WTC11 (cell line): Measurements from ENCODE around the gene MIX23.

Source experiments
- ESRRA ChIP-seq: sonication (generic); formaldehyde crosslinking; IDR thresholded peaks from 2 replicates; pipeline ENCODE4 v1.8.1; 2022; ENCODE audit warnings: mild to moderate bottlenecking, missing genetic modification reagents, borderline replicate concordance
- JUN ChIP-seq: sonication (generic); formaldehyde crosslinking; IDR thresholded peaks from 2 replicates; pipeline ENCODE4 v1.8.0; 2023; ENCODE audit warnings: mild to moderate bottlenecking, missing genetic modification reagents
- NFYB ChIP-seq: sonication (generic); formaldehyde crosslinking; conservative IDR thresholded peaks from 2 replicates; pipeline ENCODE4 v1.8.0; 2022; ENCODE audit warnings: low read depth, missing genetic modification reagents
- TCF7 ChIP-seq: sonication (generic); formaldehyde crosslinking; IDR thresholded peaks from 2 replicates; pipeline ENCODE4 v1.8.0; 2022; ENCODE audit warnings: mild to moderate bottlenecking, low read depth, missing genetic modification reagents, moderate library complexity
- TF ChIP-seq, protein P1 (sequence below): sonication (generic); formaldehyde crosslinking; IDR thresholded peaks from 2 replicates; pipeline ENCODE4 v1.8.0; 2022; ENCODE audit warnings: mild to moderate bottlenecking, missing genetic modification reagents
- TF ChIP-seq, protein P2 (sequence below): fragments of 200-600 bp; IDR thresholded peaks from 2 replicates; pipeline ENCODE4 v1.8.0; 2022; ENCODE audit warnings: antibody characterized with exemption
- TF ChIP-seq, protein P3 (sequence below): sonication (generic); formaldehyde crosslinking; IDR thresholded peaks from 2 replicates; pipeline ENCODE4 v1.8.1; 2022; ENCODE audit warnings: low read depth, mild to moderate bottlenecking, moderate library complexity, missing genetic modification reagents, borderline replicate concordance
- TF ChIP-seq, protein P4 (sequence below): sonication (generic); formaldehyde crosslinking; IDR thresholded peaks from 2 replicates; pipeline ENCODE4 v1.8.1; 2023; ENCODE audit warnings: mild to moderate bottlenecking, missing genetic modification reagents, moderate library complexity
- TF ChIP-seq, protein P5 (sequence below): sonication (generic); formaldehyde crosslinking; IDR thresholded peaks from 2 replicates; pipeline ENCODE4 v1.8.0; 2022; ENCODE audit warnings: mild to moderate bottlenecking, missing genetic modification reagents
- TF ChIP-seq, protein P6 (sequence below): sonication (generic); formaldehyde crosslinking; IDR thresholded peaks from 2 replicates; pipeline ENCODE4 v1.8.1; 2023; ENCODE audit warnings: mild to moderate bottlenecking, missing genetic modification reagents

DNA sequence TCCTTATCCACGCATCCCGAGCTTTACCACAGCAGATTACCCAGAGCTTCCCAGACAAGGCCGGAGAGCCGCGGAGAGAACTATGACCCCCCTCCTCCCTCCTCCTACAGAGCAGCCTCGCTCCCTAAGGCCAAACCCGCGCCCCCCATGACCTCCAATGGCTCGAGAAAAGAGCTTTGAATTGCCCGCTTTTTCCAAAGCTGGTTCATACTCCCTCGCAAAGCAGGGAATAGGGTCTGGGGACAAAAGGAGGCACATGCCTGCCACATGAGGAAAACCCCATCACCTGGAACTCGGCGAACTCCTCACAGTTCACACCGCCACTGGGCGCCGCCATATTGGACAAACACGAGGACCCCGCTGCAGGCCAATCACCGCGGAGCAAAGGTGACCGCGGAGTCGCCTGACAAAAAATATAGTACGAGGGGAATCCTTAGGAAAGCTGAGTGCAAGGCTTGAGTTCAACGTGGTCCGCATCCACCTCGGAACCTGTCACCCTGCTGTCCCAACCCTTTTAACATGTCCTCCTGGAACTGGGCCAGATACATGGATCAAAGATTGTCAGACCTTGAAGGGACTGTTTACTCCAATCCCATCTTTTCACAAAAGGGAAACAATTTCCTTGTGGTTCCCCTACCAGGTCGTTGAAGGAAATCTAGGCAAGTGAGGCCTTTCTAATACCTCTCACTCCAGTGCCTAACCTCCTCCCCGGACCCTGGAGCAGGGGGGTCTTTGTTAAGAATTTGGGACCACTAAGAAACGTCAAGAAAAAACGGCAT lies at the start of gene MIX23:
- TF ChIP-seq, protein P1, sequence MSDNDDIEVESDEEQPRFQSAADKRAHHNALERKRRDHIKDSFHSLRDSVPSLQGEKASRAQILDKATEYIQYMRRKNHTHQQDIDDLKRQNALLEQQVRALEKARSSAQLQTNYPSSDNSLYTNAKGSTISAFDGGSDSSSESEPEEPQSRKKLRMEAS: peak; percentile 75; the same call in 1 of the 2 replicates
- TF ChIP-seq, protein P2, sequence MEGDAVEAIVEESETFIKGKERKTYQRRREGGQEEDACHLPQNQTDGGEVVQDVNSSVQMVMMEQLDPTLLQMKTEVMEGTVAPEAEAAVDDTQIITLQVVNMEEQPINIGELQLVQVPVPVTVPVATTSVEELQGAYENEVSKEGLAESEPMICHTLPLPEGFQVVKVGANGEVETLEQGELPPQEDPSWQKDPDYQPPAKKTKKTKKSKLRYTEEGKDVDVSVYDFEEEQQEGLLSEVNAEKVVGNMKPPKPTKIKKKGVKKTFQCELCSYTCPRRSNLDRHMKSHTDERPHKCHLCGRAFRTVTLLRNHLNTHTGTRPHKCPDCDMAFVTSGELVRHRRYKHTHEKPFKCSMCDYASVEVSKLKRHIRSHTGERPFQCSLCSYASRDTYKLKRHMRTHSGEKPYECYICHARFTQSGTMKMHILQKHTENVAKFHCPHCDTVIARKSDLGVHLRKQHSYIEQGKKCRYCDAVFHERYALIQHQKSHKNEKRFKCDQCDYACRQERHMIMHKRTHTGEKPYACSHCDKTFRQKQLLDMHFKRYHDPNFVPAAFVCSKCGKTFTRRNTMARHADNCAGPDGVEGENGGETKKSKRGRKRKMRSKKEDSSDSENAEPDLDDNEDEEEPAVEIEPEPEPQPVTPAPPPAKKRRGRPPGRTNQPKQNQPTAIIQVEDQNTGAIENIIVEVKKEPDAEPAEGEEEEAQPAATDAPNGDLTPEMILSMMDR: no peak
- TF ChIP-seq JUN (CRISPR knock-in tag) (no peak), NFYB (CRISPR knock-in tag) (peak; percentile 68; the same call in 1 of the 2 replicates), ESRRA (CRISPR knock-in tag) (0 out of 2 replicates have a peak, but pooled peaks have one; percentile 30), TCF7 (CRISPR knock-in tag) (0 out of 2 replicates have a peak, but pooled peaks have one; percentile 31)
- TF ChIP-seq, protein P3, sequence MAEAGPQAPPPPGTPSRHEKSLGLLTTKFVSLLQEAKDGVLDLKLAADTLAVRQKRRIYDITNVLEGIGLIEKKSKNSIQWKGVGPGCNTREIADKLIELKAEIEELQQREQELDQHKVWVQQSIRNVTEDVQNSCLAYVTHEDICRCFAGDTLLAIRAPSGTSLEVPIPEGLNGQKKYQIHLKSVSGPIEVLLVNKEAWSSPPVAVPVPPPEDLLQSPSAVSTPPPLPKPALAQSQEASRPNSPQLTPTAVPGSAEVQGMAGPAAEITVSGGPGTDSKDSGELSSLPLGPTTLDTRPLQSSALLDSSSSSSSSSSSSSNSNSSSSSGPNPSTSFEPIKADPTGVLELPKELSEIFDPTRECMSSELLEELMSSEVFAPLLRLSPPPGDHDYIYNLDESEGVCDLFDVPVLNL (CRISPR knock-in tag): 0 out of 2 replicates have a peak, but pooled peaks have one; percentile 49
- TF ChIP-seq, protein P4, sequence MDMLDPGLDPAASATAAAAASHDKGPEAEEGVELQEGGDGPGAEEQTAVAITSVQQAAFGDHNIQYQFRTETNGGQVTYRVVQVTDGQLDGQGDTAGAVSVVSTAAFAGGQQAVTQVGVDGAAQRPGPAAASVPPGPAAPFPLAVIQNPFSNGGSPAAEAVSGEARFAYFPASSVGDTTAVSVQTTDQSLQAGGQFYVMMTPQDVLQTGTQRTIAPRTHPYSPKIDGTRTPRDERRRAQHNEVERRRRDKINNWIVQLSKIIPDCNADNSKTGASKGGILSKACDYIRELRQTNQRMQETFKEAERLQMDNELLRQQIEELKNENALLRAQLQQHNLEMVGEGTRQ (CRISPR knock-in tag): peak; percentile 45; the same call in 1 of the 2 replicates
- TF ChIP-seq, protein P5, sequence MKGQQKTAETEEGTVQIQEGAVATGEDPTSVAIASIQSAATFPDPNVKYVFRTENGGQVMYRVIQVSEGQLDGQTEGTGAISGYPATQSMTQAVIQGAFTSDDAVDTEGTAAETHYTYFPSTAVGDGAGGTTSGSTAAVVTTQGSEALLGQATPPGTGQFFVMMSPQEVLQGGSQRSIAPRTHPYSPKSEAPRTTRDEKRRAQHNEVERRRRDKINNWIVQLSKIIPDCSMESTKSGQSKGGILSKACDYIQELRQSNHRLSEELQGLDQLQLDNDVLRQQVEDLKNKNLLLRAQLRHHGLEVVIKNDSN: no peak; the same call in 1 of the 2 replicates
- TF ChIP-seq, protein P6, sequence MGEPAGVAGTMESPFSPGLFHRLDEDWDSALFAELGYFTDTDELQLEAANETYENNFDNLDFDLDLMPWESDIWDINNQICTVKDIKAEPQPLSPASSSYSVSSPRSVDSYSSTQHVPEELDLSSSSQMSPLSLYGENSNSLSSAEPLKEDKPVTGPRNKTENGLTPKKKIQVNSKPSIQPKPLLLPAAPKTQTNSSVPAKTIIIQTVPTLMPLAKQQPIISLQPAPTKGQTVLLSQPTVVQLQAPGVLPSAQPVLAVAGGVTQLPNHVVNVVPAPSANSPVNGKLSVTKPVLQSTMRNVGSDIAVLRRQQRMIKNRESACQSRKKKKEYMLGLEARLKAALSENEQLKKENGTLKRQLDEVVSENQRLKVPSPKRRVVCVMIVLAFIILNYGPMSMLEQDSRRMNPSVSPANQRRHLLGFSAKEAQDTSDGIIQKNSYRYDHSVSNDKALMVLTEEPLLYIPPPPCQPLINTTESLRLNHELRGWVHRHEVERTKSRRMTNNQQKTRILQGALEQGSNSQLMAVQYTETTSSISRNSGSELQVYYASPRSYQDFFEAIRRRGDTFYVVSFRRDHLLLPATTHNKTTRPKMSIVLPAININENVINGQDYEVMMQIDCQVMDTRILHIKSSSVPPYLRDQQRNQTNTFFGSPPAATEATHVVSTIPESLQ (CRISPR knock-in tag): no peak
